Duodenal mucosa (tissue), 2 donors: ENCODE measurements around the gene GIMAP8.

Experiments used
- H3K27ac ChIP-seq: one replicate; pipeline ENCODE4 v1.7.0; 2013; ENCODE audit warnings: low read depth, low read length
- H3K27me3 ChIP-seq, 2 donors: one replicate each; pipeline ENCODE4 v1.7.0; 2013; ENCODE audit warnings: low read length in 2 of 2, control low read depth in 1 of 2; ENCODE audit not compliant: insufficient read depth in 2 of 2, control insufficient read depth in 1 of 2
- H3K36me3 ChIP-seq, 2 donors: one replicate each; pipeline ENCODE4 v1.7.0; 2013; ENCODE audit warnings: low read length in 2 of 2, control low read depth in 1 of 2; ENCODE audit not compliant: insufficient read depth in 2 of 2, control insufficient read depth in 1 of 2
- H3K4me1 ChIP-seq, 2 donors: one replicate each; pipeline ENCODE4 v1.7.0; 2013; ENCODE audit warnings: low read length in 2 of 2, control low read depth in 1 of 2; ENCODE audit not compliant: insufficient read depth in 2 of 2, control insufficient read depth in 1 of 2
- H3K4me3 ChIP-seq, 2 donors: one replicate each; pipeline ENCODE4 v1.7.0; 2013; ENCODE audit warnings: low read length in 2 of 2, low read depth in 1 of 2
- H3K9ac ChIP-seq, 2 donors: one replicate each; pipeline ENCODE4 v1.7.0; 2013; ENCODE audit warnings: low read length in 2 of 2, low read depth in 1 of 2
- H3K9me3 ChIP-seq, 2 donors: one replicate each; pipeline ENCODE4 v1.7.0; 2013; ENCODE audit warnings: low read length in 2 of 2, control low read depth in 1 of 2; ENCODE audit not compliant: control insufficient read depth in 1 of 2

Gene GIMAP8

DNA sequence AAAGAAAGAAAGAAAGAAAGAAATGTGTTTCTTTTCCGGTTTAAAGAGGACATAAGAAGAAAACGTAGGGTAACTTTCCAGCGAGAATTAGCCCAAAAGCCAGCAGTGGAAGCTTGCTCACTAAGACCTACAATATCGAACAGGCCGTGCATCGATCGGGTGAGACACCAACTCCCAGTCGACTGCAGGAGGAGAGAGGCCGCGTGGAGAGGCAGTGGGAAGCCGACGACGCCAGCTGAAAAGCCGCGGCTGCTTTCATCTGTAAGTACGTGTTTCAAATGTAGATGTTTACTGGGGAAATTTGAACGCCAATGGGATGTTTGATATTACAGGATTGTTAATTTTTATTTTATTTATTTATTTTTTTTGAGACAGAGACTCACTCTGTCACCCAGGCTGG is 28.6 kb upstream of the GIMAP8 start:
- H3K4me3 ChIP-seq: no peak overlapping the region
- peaks cover 4 to 5% of the 10 kb centered on the region in 2 donors for H3K4me1 ChIP-seq
- H3K9me3 ChIP-seq: no peaks in the 10 kb centered on the region
- no peaks in the 10 kb centered on the region for H3K36me3 ChIP-seq
- no peak overlapping the region for H3K27ac ChIP-seq
- H3K9ac ChIP-seq: no peak overlapping the region
- H3K27me3 ChIP-seq: no peaks in the 10 kb centered on the region

DNA sequence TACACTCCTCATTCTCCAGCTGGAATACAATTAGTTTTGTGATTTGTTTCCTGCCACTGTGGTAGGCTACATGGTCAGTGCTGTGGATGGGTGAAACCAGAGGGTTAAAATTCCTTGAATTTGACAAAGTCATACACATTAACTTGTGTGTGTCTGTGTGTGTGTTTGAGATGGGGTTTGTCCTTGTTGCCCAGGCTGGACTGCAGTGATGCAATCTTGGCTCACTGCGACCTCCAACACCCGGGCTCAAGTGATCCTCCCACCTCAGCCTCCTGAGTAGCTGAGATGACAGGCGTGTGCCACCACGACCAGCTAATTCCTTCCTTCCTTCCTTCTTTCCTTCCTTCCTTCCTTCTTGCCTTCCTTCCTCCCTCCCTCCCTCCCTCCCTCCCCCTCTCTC is 24.8 kb upstream of the GIMAP8 start:
- H3K9me3 ChIP-seq: no peaks in the 10 kb centered on the region
- H3K27me3 ChIP-seq: no peaks in the 10 kb centered on the region
- peaks cover 9 to 14% of the 10 kb centered on the region in 2 donors for H3K4me1 ChIP-seq
- H3K36me3 ChIP-seq: no peaks in the 10 kb centered on the region
- no peak overlapping the region for H3K27ac ChIP-seq
- H3K9ac ChIP-seq: no peak overlapping the region
- H3K4me3 ChIP-seq: no peak overlapping the region

DNA sequence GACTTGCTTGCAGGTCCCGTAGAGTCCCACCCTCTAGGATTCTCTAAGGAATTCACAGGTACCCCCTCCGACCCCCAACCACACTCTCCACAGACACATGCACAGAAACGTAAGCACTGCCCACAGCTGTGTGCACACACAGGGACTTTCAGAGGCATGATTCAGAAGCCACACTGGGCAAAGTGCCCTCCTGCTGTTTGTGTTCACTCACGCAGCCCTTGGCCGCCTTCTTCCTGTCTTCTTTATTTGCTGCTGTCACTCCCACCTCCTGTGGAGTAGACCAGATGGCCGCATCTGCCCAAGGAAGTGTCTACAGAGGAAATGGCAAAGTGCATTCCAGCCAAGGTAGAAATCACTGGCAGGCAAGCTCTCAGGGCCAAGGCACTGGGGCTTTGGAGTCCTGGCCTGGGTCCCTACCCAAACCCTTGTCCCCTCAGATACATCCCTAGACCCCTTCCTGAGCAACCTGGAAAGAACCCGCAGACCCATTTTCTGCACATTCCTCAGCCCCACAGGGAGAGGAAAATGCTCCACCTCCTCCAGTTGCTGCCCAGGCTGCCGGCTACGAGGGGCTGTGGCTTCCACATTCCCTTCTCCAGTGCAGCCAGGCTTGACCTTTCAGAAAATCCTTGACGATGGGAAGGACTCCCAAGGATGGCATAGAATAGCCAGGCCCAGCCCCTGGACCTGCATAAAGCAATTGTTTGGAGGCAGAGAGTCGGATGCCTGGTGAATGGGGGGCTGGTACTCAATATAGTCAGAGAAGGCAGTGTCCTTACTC is 21.6 kb upstream of the GIMAP8 start:
- H3K9ac ChIP-seq: no peak overlapping the region
- no peaks in the 10 kb centered on the region for H3K9me3 ChIP-seq
- peaks cover 9 to 12% of the 10 kb centered on the region in 2 donors for H3K4me1 ChIP-seq
- H3K27me3 ChIP-seq: no peaks in the 10 kb centered on the region
- H3K27ac ChIP-seq: no peak overlapping the region
- H3K4me3 ChIP-seq: no peak overlapping the region
- H3K36me3 ChIP-seq: no peaks in the 10 kb centered on the region

DNA sequence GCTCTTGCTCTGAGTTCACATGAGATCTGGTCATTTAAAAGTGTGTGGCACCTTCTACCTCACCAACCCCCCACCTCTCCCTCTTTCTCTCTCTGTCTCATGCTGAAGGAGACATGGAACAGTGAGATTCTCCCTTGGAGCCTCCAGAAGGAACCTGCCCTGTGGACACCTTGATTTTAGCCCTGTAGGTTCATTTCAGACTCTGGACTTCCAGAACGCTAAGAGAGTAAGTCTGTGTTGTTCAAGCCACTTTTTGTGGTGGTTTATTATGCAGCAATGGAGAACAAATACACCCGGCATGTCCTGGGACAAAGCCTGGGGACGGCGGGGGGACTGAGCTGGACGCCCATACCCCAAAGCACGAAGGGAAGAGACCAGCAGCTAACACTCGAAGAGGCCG is 20.7 kb upstream of the GIMAP8 start:
- H3K36me3 ChIP-seq: no peaks in the 10 kb centered on the region
- H3K4me3 ChIP-seq: no peak overlapping the region
- no peaks in the 10 kb centered on the region for H3K27me3 ChIP-seq
- H3K27ac ChIP-seq: no peak overlapping the region
- H3K4me1 ChIP-seq: peaks cover 9 to 17% of the 10 kb centered on the region in 2 donors
- H3K9me3 ChIP-seq: no peaks in the 10 kb centered on the region
- H3K9ac ChIP-seq: no peak overlapping the region

DNA sequence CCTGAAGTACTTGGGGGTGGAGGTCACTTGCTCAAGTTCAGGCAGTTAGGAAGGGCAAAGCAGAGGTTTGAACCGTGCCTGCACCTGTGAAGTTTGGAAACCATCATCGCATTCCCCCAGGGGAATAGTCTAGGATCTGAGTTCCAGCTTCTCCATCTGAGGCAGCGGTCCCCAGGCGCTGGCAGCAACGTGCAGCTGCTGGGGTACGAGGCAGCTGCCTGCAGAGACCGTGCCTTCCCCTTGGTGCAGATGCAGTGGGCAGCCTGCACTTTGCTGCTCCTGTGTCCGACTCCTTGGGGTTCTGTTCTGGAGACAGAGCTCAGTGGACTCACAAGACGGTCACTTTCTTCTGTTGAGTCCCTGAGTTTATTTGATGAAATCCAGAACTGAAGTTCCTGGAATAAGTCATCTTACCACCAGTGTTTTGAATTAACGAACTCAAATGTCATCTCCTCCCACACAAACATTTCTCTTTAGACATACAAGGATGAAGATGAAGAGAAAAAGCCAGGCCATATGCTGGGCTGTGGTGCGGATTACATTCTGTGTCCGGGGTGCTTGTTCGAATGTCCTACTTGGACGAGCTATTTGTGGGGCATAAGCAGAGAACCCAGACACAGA is 19.9 kb upstream of the GIMAP8 start:
- no peak overlapping the region for H3K4me3 ChIP-seq
- no peaks in the 10 kb centered on the region for H3K9me3 ChIP-seq
- no peaks in the 10 kb centered on the region for H3K36me3 ChIP-seq
- no peak overlapping the region for H3K27ac ChIP-seq
- H3K27me3 ChIP-seq: no peaks in the 10 kb centered on the region
- H3K9ac ChIP-seq: no peak overlapping the region
- H3K4me1 ChIP-seq: peaks cover 9 to 22% of the 10 kb centered on the region in 2 donors

DNA sequence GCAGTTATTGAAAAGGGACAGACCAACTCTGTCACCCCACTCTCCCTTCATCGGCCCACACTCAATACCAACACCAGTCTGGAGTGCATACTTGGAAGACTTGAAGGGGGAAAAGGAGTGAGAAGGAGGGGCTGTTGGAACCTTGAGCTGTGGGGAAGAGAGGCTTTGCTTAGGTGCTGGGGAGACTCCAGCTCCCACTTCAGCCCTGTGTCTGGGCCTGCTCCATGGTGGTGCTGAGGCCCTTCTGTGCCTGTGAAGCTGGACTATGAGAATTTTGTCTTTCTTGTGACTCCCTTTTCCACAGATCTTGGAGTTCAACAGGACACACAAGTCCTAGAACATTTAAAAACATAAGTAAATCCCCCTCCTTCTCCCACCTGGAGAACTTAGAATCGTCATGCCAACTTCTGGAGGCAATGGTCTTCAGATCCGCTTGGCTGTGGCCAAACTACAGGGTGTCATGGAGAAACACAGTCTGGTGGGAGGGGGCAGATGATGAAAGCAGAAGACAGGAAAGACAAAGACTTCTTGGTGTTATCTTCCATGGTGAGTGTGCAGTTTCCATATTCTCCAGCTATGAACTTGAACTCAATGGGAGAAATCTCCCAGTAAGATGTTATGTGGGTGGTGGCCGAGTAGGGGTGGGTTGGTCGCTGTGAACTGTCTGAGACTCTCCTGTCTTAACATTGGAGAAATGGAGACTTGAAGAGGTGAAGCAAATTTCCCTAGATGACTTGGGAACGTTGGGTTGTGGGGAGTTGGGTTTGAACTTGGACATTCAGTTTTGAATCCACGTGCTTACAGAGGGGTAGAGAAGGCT is 18.4 kb upstream of the GIMAP8 start:
- Histone ChIP-seq H3K4me1 (peaks cover 9 to 26% of the 10 kb centered on the region in 2 donors), H3K27ac (no peak overlapping the region), H3K9me3 (no peaks in the 10 kb centered on the region), H3K36me3 (no peaks in the 10 kb centered on the region), H3K9ac (no peak overlapping the region), H3K4me3 (no peak overlapping the region), H3K27me3 (no peaks in the 10 kb centered on the region)

DNA sequence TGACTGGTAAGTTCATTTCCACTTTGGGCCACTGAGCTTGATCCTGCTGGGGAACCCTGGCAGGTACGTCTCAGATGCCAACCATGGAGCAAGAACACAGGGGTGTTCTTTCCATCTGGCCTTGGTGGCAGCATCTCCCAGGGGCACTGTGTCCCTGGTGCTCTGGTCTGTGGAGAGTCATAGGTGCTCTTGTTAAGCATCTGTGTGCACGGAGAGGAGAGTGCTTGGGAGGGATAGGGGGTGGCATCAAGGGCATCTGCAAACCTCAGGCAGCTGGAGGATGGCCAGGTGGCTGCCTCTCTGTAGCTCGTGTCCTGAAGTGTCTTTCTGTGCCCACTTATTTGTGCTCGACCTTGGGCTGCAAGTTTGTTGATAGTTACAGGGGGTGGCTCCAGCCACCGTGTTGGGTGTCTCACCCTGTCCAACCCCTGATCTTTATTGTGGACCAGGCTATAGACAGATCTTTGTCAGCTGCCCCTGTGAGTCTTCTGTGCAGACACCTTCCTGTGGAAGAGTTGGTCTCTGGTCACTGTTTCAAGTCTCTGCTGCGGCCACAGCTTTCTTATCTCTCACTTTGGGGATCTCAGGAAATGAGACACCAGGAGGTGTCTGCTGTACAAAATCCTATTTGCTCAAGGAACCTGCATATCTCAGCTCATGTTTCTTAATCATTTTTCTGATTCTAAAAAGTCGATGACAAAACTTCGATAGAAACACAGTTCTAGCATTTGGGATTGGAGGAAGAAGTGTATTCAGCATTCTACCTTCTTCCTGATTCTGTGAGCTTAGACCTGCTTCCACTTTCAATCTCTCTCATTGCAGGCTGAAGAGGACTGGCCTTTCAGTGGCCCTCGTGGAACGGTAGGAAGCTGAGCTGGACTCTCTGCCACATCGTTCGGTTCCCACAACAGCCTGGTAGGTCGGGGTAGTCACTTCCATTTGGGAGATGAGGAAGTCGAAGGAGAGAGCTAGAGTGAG is 17.2 kb upstream of the GIMAP8 start:
- H3K36me3 ChIP-seq: no peaks in the 10 kb centered on the region
- peaks cover 9 to 26% of the 10 kb centered on the region in 2 donors for H3K4me1 ChIP-seq
- peak overlapping the region; percentile 31 to 61 for H3K4me3 ChIP-seq
- H3K9me3 ChIP-seq: no peaks in the 10 kb centered on the region
- no peaks in the 10 kb centered on the region for H3K27me3 ChIP-seq
- H3K27ac ChIP-seq: no peak overlapping the region
- no peak overlapping the region for H3K9ac ChIP-seq

DNA sequence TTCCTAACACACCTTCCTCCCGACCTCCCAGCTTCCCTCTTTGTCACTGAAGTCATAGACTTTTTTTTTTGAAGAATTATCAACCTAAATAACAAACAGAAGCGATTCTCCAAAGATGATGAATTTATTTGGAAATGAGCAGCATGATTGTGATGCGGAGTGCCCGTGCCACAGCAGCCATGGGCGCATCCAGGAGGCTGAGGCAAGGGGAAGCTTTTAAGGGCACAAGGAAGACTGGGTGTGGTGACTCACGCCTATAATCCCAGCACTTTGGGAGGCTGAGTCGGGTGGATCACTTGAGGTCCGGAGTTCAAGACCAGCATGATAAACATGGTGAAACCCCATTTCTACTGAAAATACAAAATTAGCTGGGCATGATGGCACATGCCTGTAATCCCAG is 16.2 kb upstream of the GIMAP8 start:
- H3K4me3 ChIP-seq: peak overlapping the region; percentile 31 to 61
- no peak overlapping the region for H3K27ac ChIP-seq
- no peaks in the 10 kb centered on the region for H3K9me3 ChIP-seq
- no peaks in the 10 kb centered on the region for H3K27me3 ChIP-seq
- no peaks in the 10 kb centered on the region for H3K36me3 ChIP-seq
- no peak overlapping the region for H3K9ac ChIP-seq
- peaks cover under 1 to 21% of the 10 kb centered on the region in 2 donors for H3K4me1 ChIP-seq

DNA sequence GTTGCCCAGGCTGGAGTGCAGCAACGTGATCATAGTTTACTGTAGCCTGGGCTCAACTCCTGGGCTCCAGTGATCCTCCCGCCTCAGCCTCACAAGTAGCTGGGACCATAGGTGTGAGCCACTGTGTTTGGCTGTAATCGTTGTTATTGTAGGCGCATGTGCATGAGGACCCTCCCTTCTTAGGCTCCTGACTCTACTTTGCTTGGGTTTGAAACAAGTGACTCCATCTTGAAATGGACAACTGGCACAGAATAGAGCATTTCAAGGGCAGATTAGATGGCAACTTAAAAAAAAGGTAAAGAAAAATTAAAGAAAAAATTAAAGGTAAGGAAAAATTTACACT is 15.4 kb upstream of the GIMAP8 start:
- Histone ChIP-seq H3K36me3 (no peaks in the 10 kb centered on the region), H3K4me1 (peaks cover 0 to 20% of the 10 kb centered on the region in 2 donors), H3K27me3 (no peaks in the 10 kb centered on the region), H3K9me3 (no peaks in the 10 kb centered on the region), H3K9ac (no peak overlapping the region), H3K27ac (no peak overlapping the region), H3K4me3 (no peak overlapping the region)
